Stimulated activated CD4-positive, alpha-beta T cell treated with anti-CD3 and anti-CD28 coated beads, Interleukin-15, amount 100 ng/mL, for 1 hour (primary cell): ENCODE measurements around the gene BTNL8.

Experiments used
- DNase-seq, 2 donors: peaks; one replicate each; pipeline ENCODE4 v3.0.0-alpha.2; 2020; ENCODE audit warnings: low read depth in 1 of 2, low spot score in 1 of 2

The BTNL8 gene

GRCh38 chr5:180959661-180960060 lies 60.7 kb downstream of the BTNL8 start:
- DNase-seq, result no peak

- no peak for DNase-seq
Observed at GRCh38 chr5:180960209-180960608, 61.2 kb downstream of the BTNL8 start.

GRCh38 chr5:180969406-180969805 lies 70.4 kb downstream of the BTNL8 start:
- no peak for DNase-seq

- no peak for DNase-seq
Observed at GRCh38 chr5:180970336-180970735, 71.4 kb downstream of the BTNL8 start.

GRCh38 chr5:180970875-180971274 lies 71.9 kb downstream of the BTNL8 start:
- no peak for DNase-seq

- no peak for DNase-seq
Observed at GRCh38 chr5:180974612-180975315, 75.8 kb downstream of the BTNL8 start.

GRCh38 chr5:180975338-180975737 lies 76.4 kb downstream of the BTNL8 start:
- no peak for DNase-seq

GRCh38 chr5:180976518-180976917 lies 77.6 kb downstream of the BTNL8 start:
- DNase-seq, result no peak

GRCh38 chr5:180977852-180978251 lies 78.9 kb downstream of the BTNL8 start:
- DNase-seq, result no peak

- no peak for DNase-seq
Observed at GRCh38 chr5:180982008-180982741, 83.2 kb downstream of the BTNL8 start.

- DNase-seq, result no peak
Observed at GRCh38 chr5:180988016-180988415, 89.1 kb downstream of the BTNL8 start.

GRCh38 chr5:180988592-180988991 lies 89.6 kb downstream of the BTNL8 start, which contains the start of gene BTNL3:
BTNL3 (plus strand) TSS chr5:180988846; CDS start chr5:180989029, 183 bp downstream.
- no peak for DNase-seq

GRCh38 chr5:180990086-180990881 lies 91.3 kb downstream of the BTNL8 start:
- DNase-seq, result no peak

GRCh38 chr5:180990882-180991242 lies 91.9 kb downstream of the BTNL8 start:
- DNase-seq, result no peak
